Parathyroid adenoma (tissue), 2 donors: ENCODE results near the gene CAP2.

Experiments
- H2AFZ ChIP-seq: fragments of 300-600 bp; sonication (generic); one replicate; pipeline ENCODE4 v1.7.0; 2017; ENCODE audit warnings: antibody characterized with exemption, mild to moderate bottlenecking
- H3K27ac ChIP-seq: fragments of 300-600 bp; sonication (generic); one replicate; pipeline ENCODE4 v1.7.0; 2017
- H3K27me3 ChIP-seq: fragments of 300-600 bp; sonication (generic); one replicate; pipeline ENCODE4 v1.7.0; 2017; ENCODE audit warnings: low read length; ENCODE audit not compliant: control insufficient read depth, insufficient read depth
- H3K36me3 ChIP-seq: fragments of 300-600 bp; sonication (generic); one replicate; pipeline ENCODE4 v1.7.0; 2017; ENCODE audit warnings: low read length; ENCODE audit not compliant: control insufficient read depth, insufficient read depth
- H3K4me1 ChIP-seq: fragments of 300-600 bp; sonication (generic); one replicate; pipeline ENCODE4 v1.7.0; 2017; ENCODE audit warnings: control low read depth
- H3K4me2 ChIP-seq: fragments of 300-600 bp; sonication (generic); one replicate; pipeline ENCODE4 v1.7.0; 2017; ENCODE audit warnings: low read length
- H3K4me3 ChIP-seq: fragments of 300-600 bp; sonication (generic); one replicate; pipeline ENCODE4 v1.7.0; 2017; ENCODE audit warnings: low read depth, low read length
- H3K79me2 ChIP-seq: fragments of 300-600 bp; sonication (generic); one replicate; pipeline ENCODE4 v1.7.0; 2017; ENCODE audit warnings: control low read depth
- H3K9ac ChIP-seq: fragments of 300-600 bp; sonication (generic); one replicate; pipeline ENCODE4 v1.7.0; 2017; ENCODE audit warnings: mild to moderate bottlenecking
- H3K9me3 ChIP-seq: fragments of 300-600 bp; sonication (generic); one replicate; pipeline ENCODE4 v1.7.0; 2017; ENCODE audit warnings: low read length; ENCODE audit not compliant: control insufficient read depth
- CTCF ChIP-seq: fragments of 300-600 bp; sonication (generic); IDR thresholded peaks from one replicate; pipeline ENCODE4 v1.7.0; 2017; ENCODE audit warnings: antibody characterized with exemption, mild to moderate bottlenecking
- donor health status: primary hyperparathyroidism.

The CAP2 gene

GRCh38 chr6:17503051-17503450 lies 109.7 kb downstream of the CAP2 start:
- H3K9me3 ChIP-seq = no peaks in the 10 kb centered on the region
- H3K79me2 ChIP-seq = no peaks in the 10 kb centered on the region
- no peaks in the 10 kb centered on the region for H3K36me3 ChIP-seq
- no peak overlapping the region for H3K9ac ChIP-seq
- H3K4me2 ChIP-seq = no peak overlapping the region
- no peak for TF ChIP-seq CTCF
- no peaks in the 10 kb centered on the region for H3K4me1 ChIP-seq
- no peak overlapping the region for H2AFZ ChIP-seq
- no peak overlapping the region for H3K4me3 ChIP-seq
- H3K27ac ChIP-seq = no peak overlapping the region
- no peaks in the 10 kb centered on the region for H3K27me3 ChIP-seq

GRCh38 chr6:17504005-17504404 lies 110.6 kb downstream of the CAP2 start:
- no peaks in the 10 kb centered on the region for H3K36me3 ChIP-seq

GRCh38 chr6:17505062-17505476 lies 111.7 kb downstream of the CAP2 start:
- Histone ChIP-seq H3K4me1 (no peaks in the 10 kb centered on the region), H3K27ac (peak overlapping the region; percentile 4), H2AFZ (peak overlapping the region; percentile 45), H3K36me3 (no peaks in the 10 kb centered on the region), H3K4me3 (no peak overlapping the region), H3K27me3 (no peaks in the 10 kb centered on the region), H3K9me3 (no peaks in the 10 kb centered on the region), H3K9ac (no peak overlapping the region), H3K4me2 (no peak overlapping the region), H3K79me2 (no peaks in the 10 kb centered on the region)
- no peak for TF ChIP-seq CTCF

More at GRCh38 chr6:17504005-17504404, 110.6 kb downstream of the CAP2 start:
- no peak overlapping the region for H3K27ac ChIP-seq
- TF ChIP-seq CTCF = no peak
- H3K27me3 ChIP-seq = no peaks in the 10 kb centered on the region
- H3K79me2 ChIP-seq = no peaks in the 10 kb centered on the region
- H3K4me2 ChIP-seq = no peak overlapping the region
- H3K4me1 ChIP-seq = no peaks in the 10 kb centered on the region
- no peak overlapping the region for H3K4me3 ChIP-seq
- no peak overlapping the region for H3K9ac ChIP-seq
- no peaks in the 10 kb centered on the region for H3K9me3 ChIP-seq
- H2AFZ ChIP-seq = no peak overlapping the region

- Histone ChIP-seq H3K9me3 (no peaks in the 10 kb centered on the region), H3K9ac (no peak overlapping the region), H2AFZ (peak overlapping the region; percentile 45), H3K27me3 (no peaks in the 10 kb centered on the region), H3K4me3 (no peak overlapping the region), H3K4me2 (no peak overlapping the region), H3K4me1 (no peaks in the 10 kb centered on the region), H3K27ac (peak overlapping the region; percentile 4), H3K36me3 (no peaks in the 10 kb centered on the region), H3K79me2 (no peaks in the 10 kb centered on the region)
- no peak for TF ChIP-seq CTCF
Measured at GRCh38 chr6:17505767-17506280, 112.4 kb downstream of the CAP2 start.

GRCh38 chr6:17506531-17506930 lies 113.1 kb downstream of the CAP2 start:
- TF ChIP-seq CTCF = no peak
- Histone ChIP-seq H3K36me3 (no peaks in the 10 kb centered on the region), H3K4me3 (no peak overlapping the region), H3K27ac (no peak overlapping the region), H2AFZ (no peak overlapping the region), H3K9me3 (no peaks in the 10 kb centered on the region), H3K4me2 (no peak overlapping the region), H3K4me1 (no peaks in the 10 kb centered on the region), H3K9ac (no peak overlapping the region), H3K27me3 (no peaks in the 10 kb centered on the region), H3K79me2 (no peaks in the 10 kb centered on the region)
